Smooth muscle cell of the brain vasculature (primary cell): ENCODE data around the gene CA5A.
"Not testable (repeated sequence)": the region's sequence is repeated elsewhere in the genome, so short reads cannot be mapped to it uniquely, and the experiment has no call there.

Source experiments
- DNase-seq: peaks from one replicate; pipeline ENCODE4 v3.0.0-alpha.2; 2012; ENCODE audit warnings: low read depth, low spot score

CA5A gene

GRCh38 chr16:87948119-87948545 is 11.8 kb upstream of the CA5A start:
- no peak for DNase-seq

- no peak for DNase-seq
Measured at GRCh38 chr16:87947356-87948118, 11.2 kb upstream of the CA5A start.

GRCh38 chr16:87946596-87947347 is 10.4 kb upstream of the CA5A start:
- no peak for DNase-seq

- DNase-seq: no peak
Measured at GRCh38 chr16:87945351-87946042, 9.2 kb upstream of the CA5A start.

GRCh38 chr16:87942680-87943079 is 6.4 kb upstream of the CA5A start:
- DNase-seq: no peak

GRCh38 chr16:87939562-87940423 is 3.5 kb upstream of the CA5A start:
- no peak for DNase-seq

GRCh38 chr16:87938412-87938949 is 2.2 kb upstream of the CA5A start:
- DNase-seq: no peak

- not testable (repeated sequence) for DNase-seq
Measured at GRCh38 chr16:87937231-87937542, 858 bp upstream of the CA5A start.

- not testable (repeated sequence) for DNase-seq
Measured at GRCh38 chr16:87936016-87936374, 334 bp downstream of the CA5A start.

- not testable (repeated sequence) for DNase-seq
Measured at GRCh38 chr16:87934752-87935425, 1.4 kb downstream of the CA5A start.

- DNase-seq: no peak
Measured at GRCh38 chr16:87933140-87933495, 3.2 kb downstream of the CA5A start.

- not testable (repeated sequence) for DNase-seq
Measured at GRCh38 chr16:87932475-87933139, 3.7 kb downstream of the CA5A start.

- no peak for DNase-seq
Measured at GRCh38 chr16:87931504-87931903, 4.8 kb downstream of the CA5A start.

GRCh38 chr16:87930456-87930855 is 5.9 kb downstream of the CA5A start:
- no peak for DNase-seq

GRCh38 chr16:87929986-87930385 is 6.3 kb downstream of the CA5A start:
- DNase-seq: no peak

- no peak for DNase-seq
Measured at GRCh38 chr16:87927195-87927562, 9.2 kb downstream of the CA5A start.

- no peak for DNase-seq
Measured at GRCh38 chr16:87926246-87927194, 9.8 kb downstream of the CA5A start.

GRCh38 chr16:87924811-87925670 is 11.3 kb downstream of the CA5A start:
- DNase-seq: no peak
